ENCODE results near the gene MED15.
A peak's percentile ranks its signal among the peaks of the same experiment; 100 is the strongest.
"Not testable (repeated sequence)": the region's sequence is repeated elsewhere in the genome, so short reads cannot be mapped to it uniquely, and the experiment has no call there.

Gene MED15

GRCh38 chr22:20506543-20507252, 712 bp upstream of the MED15 start:
- H3K4me1 ChIP-seq, result peaks cover 0 to 37% (median 32%) of the 10 kb centered on the region in 4 donors
- H3K27me3 ChIP-seq, result no peaks in the 10 kb centered on the region
- H3K36me3 ChIP-seq, result peaks cover 0 to 1% (median 0%) of the 10 kb centered on the region in 3 donors
- peak overlapping the region; percentile 77 to 95 for H3K4me3 ChIP-seq
- H3K27ac ChIP-seq, result peak overlapping the region; percentile 97 to 99
- no peak for TF ChIP-seq CTCF (IDR thresholded peaks at IDR 0.05)
- no peaks in the 10 kb centered on the region for H3K9me3 ChIP-seq
- intact Hi-C loops (cut with DNase I; ENCODE audit: low total_unique reads), result no loop called here
- no peak for DNase-seq

GRCh38 chr22:20508067-20508755, 801 bp downstream of the MED15 start:
- DNase-seq; H3K9me3 ChIP-seq; H3K27me3 ChIP-seq; intact Hi-C loops (cut with DNase I; ENCODE audit: low total_unique reads); H3K36me3 ChIP-seq: not testable (repeated sequence)
- peak overlapping the region; percentile 77 to 95 for H3K4me3 ChIP-seq
- peaks cover 0 to 45% (median 38%) of the 10 kb centered on the region in 4 donors for H3K4me1 ChIP-seq
- peak overlapping the region; percentile 97 to 99 for H3K27ac ChIP-seq

- intact Hi-C loops (cut with DNase I; ENCODE audit: low total_unique reads), result no loop called here
- no peaks in the 10 kb centered on the region for H3K9me3 ChIP-seq
- H3K4me3 ChIP-seq, result peak overlapping the region; percentile 77 to 95
Measured at GRCh38 chr22:20508815-20509271, 1.4 kb downstream of the MED15 start.

GRCh38 chr22:20509344-20510047, 2.1 kb downstream of the MED15 start:
- Histone ChIP-seq H3K4me1 (peaks cover 0 to 58% (median 41%) of the 10 kb centered on the region in 4 donors), H3K27ac (peak overlapping the region; percentile 97 to 99), H3K9me3 (no peaks in the 10 kb centered on the region), H3K27me3 (no peaks in the 10 kb centered on the region), H3K4me3 (peak overlapping the region; percentile 77 to 95), H3K36me3 (peaks cover 0 to 11% (median 0%) of the 10 kb centered on the region in 3 donors)
- peak; percentile 86 to 88 for DNase-seq
- intact Hi-C loops (cut with DNase I; ENCODE audit: low total_unique reads), result loop anchor here (5.0 kb wide), 1 partner anchor 48 kb away; no protein-coding TSS in a partner anchor
- TF ChIP-seq CTCF (IDR thresholded peaks at IDR 0.05), result no peak

More at GRCh38 chr22:20508815-20509271, 1.4 kb downstream of the MED15 start:
- Histone ChIP-seq H3K27ac (peak overlapping the region; percentile 97 to 99), H3K27me3 (no peaks in the 10 kb centered on the region), H3K4me1 (peaks cover 0 to 51% (median 39%) of the 10 kb centered on the region in 4 donors), H3K36me3 (peaks cover 0 to 4% (median 0%) of the 10 kb centered on the region in 3 donors)
- TF ChIP-seq CTCF (IDR thresholded peaks at IDR 0.05), result no peak
- no peak for DNase-seq

GRCh38 chr22:20510811-20511577, 3.6 kb downstream of the MED15 start:
- TF ChIP-seq CTCF (IDR thresholded peaks at IDR 0.05), result no peak
- H3K4me3 ChIP-seq, result no peak overlapping the region
- H3K9me3 ChIP-seq, result no peaks in the 10 kb centered on the region
- no peak for DNase-seq
- intact Hi-C loops (cut with DNase I; ENCODE audit: low total_unique reads), result loop anchor here (5.0 kb wide), 1 partner anchor 46 kb away; no protein-coding TSS in a partner anchor
- peaks cover 0 to 14% (median 0%) of the 10 kb centered on the region in 3 donors for H3K36me3 ChIP-seq
- H3K27me3 ChIP-seq, result no peaks in the 10 kb centered on the region
- H3K27ac ChIP-seq, result peak overlapping the region; percentile 97 to 99
- H3K4me1 ChIP-seq, result peaks cover 0 to 72% (median 47%) of the 10 kb centered on the region in 4 donors
